Astrocyte (in vitro differentiated cells and primary cell): ENCODE results near the gene IKBKG. TPM values are rescaled to one million over a fixed set of nuclear protein-coding genes. Genes with fewer than 3 reads are reported as not detected.
A peak's percentile ranks its signal among the peaks of the same experiment; 100 is the strongest.

ENCODE experiments used
- DNase-seq: peaks from one replicate; pipeline ENCODE4 v3.0.0-alpha.2; 2010; ENCODE audit warnings: low read depth
- FAIRE-seq: peaks from 2 replicates; lab custom pipeline; 2011; peaks lifted over from hg19 to GRCh38; lab: Jason Lieb, UNC
- H2AFZ ChIP-seq: 2 replicates; pipeline ENCODE4 v1.6.0; 2012; ENCODE audit warnings: low read depth, low read length, inconsistent platforms
- H3K27ac ChIP-seq: 2 replicates; pipeline ENCODE4 v1.5.1; 2011; ENCODE audit warnings: low read depth, low read length, inconsistent platforms
- H3K27me3 ChIP-seq: 2 replicates; pipeline ENCODE4 v1.6.0; 2011; ENCODE audit warnings: low read length, inconsistent platforms; ENCODE audit not compliant: insufficient read depth
- H3K36me3 ChIP-seq: 2 replicates; pipeline ENCODE4 v1.5.1; 2011; ENCODE audit warnings: low read length, inconsistent platforms; ENCODE audit not compliant: insufficient read depth
- H3K4me1 ChIP-seq: 2 replicates; pipeline ENCODE4 v1.5.1; 2011; ENCODE audit warnings: low read length, inconsistent platforms; ENCODE audit not compliant: insufficient read depth
- H3K4me2 ChIP-seq: 2 replicates; pipeline ENCODE4 v1.6.0; 2012; ENCODE audit warnings: low read length, inconsistent platforms
- H3K4me3 ChIP-seq: 2 replicates; pipeline ENCODE4 v1.5.1; 2011; ENCODE audit warnings: low read depth, mild to moderate bottlenecking, low read length, inconsistent platforms; ENCODE audit not compliant: insufficient read depth
- H3K79me2 ChIP-seq: 2 replicates; pipeline ENCODE4 v1.6.0; 2012; ENCODE audit warnings: mild to moderate bottlenecking, low read length, inconsistent platforms; ENCODE audit not compliant: insufficient read depth
- H3K9ac ChIP-seq: 2 replicates; pipeline ENCODE4 v1.6.0; 2012; ENCODE audit warnings: mild to moderate bottlenecking, low read length, inconsistent platforms
- H3K9me3 ChIP-seq: 2 replicates; pipeline ENCODE4 v1.5.1; 2012; ENCODE audit warnings: low read depth, mild to moderate bottlenecking, low read length, inconsistent platforms; ENCODE audit not compliant: insufficient read depth
- H4K20me1 ChIP-seq: 2 replicates; pipeline ENCODE4 v1.6.0; 2012; ENCODE audit warnings: low read length, inconsistent platforms; ENCODE audit not compliant: insufficient read depth
- H3K27ac Mint-ChIP-seq: one replicate; pipeline ENCODE4 v1.8.0; 2021; ENCODE audit warnings: mild to moderate bottlenecking, mixed read lengths; ENCODE audit not compliant: unreplicated experiment
- H3K27me3 Mint-ChIP-seq: one replicate; pipeline ENCODE4 v1.8.0; 2021; ENCODE audit warnings: low read depth, mixed read lengths; ENCODE audit not compliant: unreplicated experiment
- H3K36me3 Mint-ChIP-seq: one replicate; pipeline ENCODE4 v1.8.0; 2021; ENCODE audit warnings: low read depth, mixed read lengths; ENCODE audit not compliant: unreplicated experiment
- H3K4me1 Mint-ChIP-seq: one replicate; pipeline ENCODE4 v1.8.0; 2021; ENCODE audit warnings: low read depth, mixed read lengths; ENCODE audit not compliant: unreplicated experiment
- H3K4me3 Mint-ChIP-seq: one replicate; pipeline ENCODE4 v1.8.0; 2021; ENCODE audit warnings: mild to moderate bottlenecking, moderate library complexity, mixed read lengths; ENCODE audit not compliant: unreplicated experiment
- H3K9me3 Mint-ChIP-seq: one replicate; pipeline ENCODE4 v1.8.0; 2021; ENCODE audit warnings: mild to moderate bottlenecking, mixed read lengths; ENCODE audit not compliant: unreplicated experiment
- CTCF ChIP-seq: IDR thresholded peaks from 2 replicates; pipeline ENCODE4 v1.5.1; 2011; ENCODE audit warnings: low read depth, mild to moderate bottlenecking, inconsistent platforms, low read length, moderate library complexity; ENCODE audit not compliant: insufficient read depth
- EZH2 ChIP-seq: IDR thresholded peaks from 2 replicates; pipeline ENCODE4 v1.6.1; 2012; ENCODE audit warnings: mild to moderate bottlenecking, low read length, inconsistent platforms; ENCODE audit not compliant: insufficient read depth
- total RNA-seq: library from RNA; stranded (reverse); gene quantifications from 2 replicates; pipeline ENCODE4 v1.2.1, GENCODE V29; 2021

IKBKG gene
- total RNA-seq, 1 donor from 2014 or later: 21.4 TPM

DNA sequence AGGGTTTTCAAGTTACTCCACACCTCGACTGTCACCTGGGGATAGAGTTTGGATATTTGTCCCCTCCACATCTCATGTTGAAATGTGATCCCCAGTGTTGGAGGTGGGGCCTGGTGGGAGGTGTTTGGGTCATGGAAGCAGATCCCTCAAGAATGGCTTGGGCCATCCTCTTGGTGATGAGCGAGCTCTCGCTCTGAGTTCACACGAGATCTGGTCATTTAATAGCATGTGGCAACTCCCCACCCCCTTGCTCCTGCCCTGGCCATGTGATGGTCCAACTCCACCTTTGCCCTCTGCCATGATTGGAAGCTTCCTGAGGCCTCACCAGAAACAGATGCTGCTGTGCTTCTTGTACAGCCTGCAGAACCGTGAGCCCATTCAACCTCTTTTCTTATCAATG lies 45.8 kb downstream of the IKBKG start:
- Mint-ChIP-seq H3K4me1 (peaks cover 20% of the 10 kb centered on the region), H3K9me3 (peaks cover 11% of the 10 kb centered on the region), H3K27ac (no peak overlapping the region), H3K4me3 (no peak overlapping the region), H3K27me3 (no peaks in the 10 kb centered on the region), H3K36me3 (no peaks in the 10 kb centered on the region)
- H3K27me3 ChIP-seq: no peaks in the 10 kb centered on the region
- no peaks in the 10 kb centered on the region for H3K9me3 ChIP-seq
- no peak overlapping the region for H3K4me3 ChIP-seq
- H3K36me3 ChIP-seq: no peaks in the 10 kb centered on the region
- no peak overlapping the region for H3K9ac ChIP-seq
- no peak overlapping the region for H2AFZ ChIP-seq
- no peak overlapping the region for H3K4me2 ChIP-seq
- DNase-seq (no peak), FAIRE-seq (no peak)
- H3K27ac ChIP-seq: no peak overlapping the region
- H3K4me1 ChIP-seq: no peaks in the 10 kb centered on the region
- no peaks in the 10 kb centered on the region for H4K20me1 ChIP-seq
- no peaks in the 10 kb centered on the region for H3K79me2 ChIP-seq
- TF ChIP-seq EZH2 (no peak), CTCF (no peak)

DNA sequence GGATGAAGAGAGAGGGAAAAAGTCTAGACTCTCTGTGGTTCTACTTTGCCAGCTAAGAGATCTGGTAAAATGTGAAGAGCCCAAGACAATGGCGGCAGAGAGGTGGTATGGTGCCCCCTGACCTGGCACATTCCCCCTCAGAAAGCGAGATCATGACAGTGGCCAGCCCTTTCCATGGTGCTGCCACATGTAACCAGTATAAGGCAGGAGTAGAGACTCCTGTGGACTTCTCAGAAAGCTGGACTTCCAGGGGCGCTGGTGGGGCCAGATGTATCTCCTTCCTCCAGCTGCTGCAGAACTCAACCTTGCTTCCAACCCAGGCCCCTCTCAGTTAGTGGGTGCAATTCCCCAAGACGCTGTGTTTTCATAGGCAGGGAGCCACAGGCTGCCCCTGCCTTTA lies 47.1 kb downstream of the IKBKG start:
- Histone ChIP-seq H3K36me3 (no peaks in the 10 kb centered on the region), H3K27me3 (no peaks in the 10 kb centered on the region), H3K9ac (no peak overlapping the region), H2AFZ (no peak overlapping the region), H3K4me1 (no peaks in the 10 kb centered on the region), H3K9me3 (no peaks in the 10 kb centered on the region), H3K4me2 (no peak overlapping the region), H4K20me1 (no peaks in the 10 kb centered on the region), H3K4me3 (no peak overlapping the region), H3K27ac (no peak overlapping the region), H3K79me2 (no peaks in the 10 kb centered on the region)
- FAIRE-seq (no peak), DNase-seq (no peak)
- Mint-ChIP-seq H3K27me3 (no peaks in the 10 kb centered on the region), H3K4me1 (peaks cover 20% of the 10 kb centered on the region), H3K4me3 (no peak overlapping the region), H3K27ac (no peak overlapping the region), H3K36me3 (no peaks in the 10 kb centered on the region), H3K9me3 (peaks cover 11% of the 10 kb centered on the region)
- TF ChIP-seq CTCF: no peak
- no peak for TF ChIP-seq EZH2

DNA sequence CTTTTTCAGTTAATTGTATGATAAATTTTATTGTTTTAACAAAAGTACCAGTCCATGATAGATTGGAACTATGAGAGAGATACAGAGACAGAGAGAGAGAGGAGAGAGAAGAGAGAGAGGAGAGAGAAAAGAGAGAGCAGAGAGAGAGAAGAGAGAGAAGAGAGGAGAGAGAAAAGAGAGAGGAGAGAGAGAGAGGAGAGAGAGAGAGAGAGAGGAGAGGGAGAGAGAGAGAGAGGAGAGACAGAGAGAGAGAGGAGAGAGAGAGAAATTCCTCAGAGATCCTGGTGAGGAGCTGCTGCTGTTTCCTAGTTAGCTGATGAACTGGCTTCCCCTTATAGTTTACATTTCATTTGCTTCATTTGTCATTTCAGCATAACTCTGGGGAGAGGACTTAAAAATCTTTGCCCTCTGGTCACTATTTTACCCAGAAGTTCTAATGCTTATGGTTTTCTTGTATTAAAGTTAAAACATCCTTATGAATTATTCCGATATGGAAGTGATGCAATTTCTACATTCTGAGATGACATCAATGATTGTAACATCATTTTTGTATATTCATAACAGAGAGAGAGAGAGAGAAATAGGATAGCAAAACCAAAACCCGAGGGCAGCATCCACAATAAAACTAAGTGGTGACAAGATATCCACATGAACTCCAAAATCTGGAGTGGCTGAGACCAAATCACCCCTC lies 48.3 kb downstream of the IKBKG start:
- H4K20me1 ChIP-seq: no peaks in the 10 kb centered on the region
- H3K27me3 ChIP-seq: no peaks in the 10 kb centered on the region
- no peak overlapping the region for H3K4me3 ChIP-seq
- no peaks in the 10 kb centered on the region for H3K79me2 ChIP-seq
- H3K9ac ChIP-seq: no peak overlapping the region
- peaks cover 10% of the 10 kb centered on the region for H3K4me1 ChIP-seq
- DNase-seq (peak; percentile 33), FAIRE-seq (peak; percentile 81)
- H3K9me3 ChIP-seq: no peaks in the 10 kb centered on the region
- H3K36me3 ChIP-seq: no peaks in the 10 kb centered on the region
- peak overlapping the region; percentile 29 for H3K4me2 ChIP-seq
- H3K27ac Mint-ChIP-seq: peak overlapping the region; percentile 50
- H3K4me1 Mint-ChIP-seq: peaks cover 27% of the 10 kb centered on the region
- no peak overlapping the region for H3K27ac ChIP-seq
- H3K36me3 Mint-ChIP-seq: no peaks in the 10 kb centered on the region
- H3K4me3 Mint-ChIP-seq: no peak overlapping the region
- peaks cover 11% of the 10 kb centered on the region for H3K9me3 Mint-ChIP-seq
- H3K27me3 Mint-ChIP-seq: no peaks in the 10 kb centered on the region
- H2AFZ ChIP-seq: no peak overlapping the region
- TF ChIP-seq EZH2 (no peak), CTCF (no peak)
